ENCODE results near the gene SMS.

Gene SMS

DNA sequence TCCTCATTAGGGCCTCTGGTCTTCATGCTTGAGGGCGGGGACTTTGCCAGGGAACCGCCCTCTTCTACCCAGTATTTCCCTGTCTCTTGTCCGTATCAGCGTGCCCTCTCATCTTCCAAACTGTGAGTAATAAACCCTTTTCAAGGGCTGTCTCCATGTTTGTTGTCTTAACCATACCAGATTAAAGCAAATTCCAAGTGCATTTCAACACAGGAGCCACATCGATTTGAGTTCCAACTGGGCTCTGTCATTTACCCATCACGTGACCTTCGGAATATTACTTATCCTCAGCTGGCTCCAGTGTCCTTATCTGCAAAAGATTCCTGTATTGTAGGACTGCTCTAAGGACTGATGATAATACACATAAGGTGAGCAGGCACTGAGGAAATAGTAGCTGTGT, 85.2 kb downstream of the SMS start:
- 0 out of 2 replicates have a peak, but pooled peaks cover 6% of the 10 kb centered on the region for H3K9me3 ChIP-seq
- H3K4me3 ChIP-seq: no peak overlapping the region
- H4K20me1 ChIP-seq: no peaks in the 10 kb centered on the region
- no peak overlapping the region for H3K4me2 ChIP-seq
- H3K36me3 ChIP-seq: no peaks in the 10 kb centered on the region
- no peak for TF ChIP-seq Cebpa-rat (IDR thresholded peaks at IDR 0.05)
- H3K4me1 ChIP-seq: peaks cover 12% of the 10 kb centered on the region
- no peak overlapping the region for H3K27ac ChIP-seq
- H3K9ac ChIP-seq: no peak overlapping the region
- no peaks in the 10 kb centered on the region for H3K27me3 ChIP-seq

- Histone ChIP-seq H3K4me1 (peaks cover 14% of the 10 kb centered on the region), H3K9ac (no peak overlapping the region), H3K36me3 (no peaks in the 10 kb centered on the region), H3K4me2 (no peak overlapping the region), H4K20me1 (no peaks in the 10 kb centered on the region), H3K27me3 (no peaks in the 10 kb centered on the region), H3K27ac (no peak overlapping the region), H3K4me3 (no peak overlapping the region), H3K9me3 (0 out of 2 replicates have a peak, but pooled peaks cover 2% of the 10 kb centered on the region)
- no peak for TF ChIP-seq Cebpa-rat (IDR thresholded peaks at IDR 0.05)
Observed at GRCh38 chrX:22026731-22027130, 86.2 kb downstream of the SMS start.

DNA sequence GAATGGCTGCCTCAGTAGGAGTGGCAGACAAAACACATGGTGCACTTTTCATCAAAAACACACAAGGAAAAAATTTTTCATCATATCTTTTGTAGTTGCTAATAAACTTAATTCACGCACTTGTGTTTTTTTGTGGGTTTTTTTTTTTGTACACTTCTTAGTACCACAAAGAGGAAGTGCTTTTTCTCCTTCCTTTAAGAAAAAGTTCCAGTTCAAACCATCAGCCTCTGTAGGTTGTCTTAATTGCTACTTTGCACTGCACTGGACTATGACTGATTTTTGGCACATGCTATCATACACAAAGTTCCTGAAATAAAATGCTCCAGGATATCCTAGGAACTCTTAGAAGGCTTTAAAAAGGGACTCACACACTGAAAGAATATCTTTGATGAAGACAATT, 91.6 kb downstream of the SMS start, which contains the start of gene PHEX:
TSS of gene PHEX (plus strand) at position 242 of the 400 bp plus-strand sequence. CDS start 681 bp downstream, outside the sequence.
- Histone ChIP-seq H3K9me3 (no peaks in the 10 kb centered on the region), H3K36me3 (no peaks in the 10 kb centered on the region), H3K9ac (no peak within 1 kb of the TSS), H3K4me3 (no peak within 1 kb of the TSS), H3K27me3 (no peaks in the 10 kb centered on the region), H3K27ac (no peak within 1 kb of the TSS), H3K4me2 (peak within 1 kb of the TSS; percentile 27), H3K4me1 (peaks cover 26% of the 10 kb centered on the region), H4K20me1 (no peaks in the 10 kb centered on the region)
- TF ChIP-seq Cebpa-rat (IDR thresholded peaks at IDR 0.05): no peak

GRCh38 chrX:22032506-22032905, 92.0 kb downstream of the SMS start:
- H3K9me3 ChIP-seq: no peaks in the 10 kb centered on the region
- no peak for TF ChIP-seq Cebpa-rat (IDR thresholded peaks at IDR 0.05)
- no peak overlapping the region for H3K4me3 ChIP-seq
- no peaks in the 10 kb centered on the region for H4K20me1 ChIP-seq
- H3K4me1 ChIP-seq: peaks cover 26% of the 10 kb centered on the region
- H3K36me3 ChIP-seq: no peaks in the 10 kb centered on the region
- no peaks in the 10 kb centered on the region for H3K27me3 ChIP-seq
- H3K27ac ChIP-seq: no peak overlapping the region
- H3K4me2 ChIP-seq: peak overlapping the region; percentile 27
- H3K9ac ChIP-seq: no peak overlapping the region

GRCh38 chrX:22033818-22034217, 93.3 kb downstream of the SMS start:
- no peaks in the 10 kb centered on the region for H3K36me3 ChIP-seq
- H3K27ac ChIP-seq: no peak overlapping the region
- H4K20me1 ChIP-seq: no peaks in the 10 kb centered on the region
- no peak overlapping the region for H3K4me3 ChIP-seq
- no peak for TF ChIP-seq Cebpa-rat (IDR thresholded peaks at IDR 0.05)
- no peak overlapping the region for H3K4me2 ChIP-seq
- no peaks in the 10 kb centered on the region for H3K9me3 ChIP-seq
- H3K27me3 ChIP-seq: no peaks in the 10 kb centered on the region
- H3K4me1 ChIP-seq: peaks cover 26% of the 10 kb centered on the region
- H3K9ac ChIP-seq: no peak overlapping the region

GRCh38 chrX:22035236-22035635, 94.7 kb downstream of the SMS start:
- no peak overlapping the region for H3K4me3 ChIP-seq
- H3K9me3 ChIP-seq: no peaks in the 10 kb centered on the region
- no peak overlapping the region for H3K27ac ChIP-seq
- TF ChIP-seq Cebpa-rat (IDR thresholded peaks at IDR 0.05): no peak
- H3K27me3 ChIP-seq: no peaks in the 10 kb centered on the region
- H3K9ac ChIP-seq: no peak overlapping the region
- no peaks in the 10 kb centered on the region for H3K36me3 ChIP-seq
- H3K4me1 ChIP-seq: peaks cover 14% of the 10 kb centered on the region
- no peak overlapping the region for H3K4me2 ChIP-seq
- H4K20me1 ChIP-seq: no peaks in the 10 kb centered on the region

GRCh38 chrX:22037225-22037624, 96.7 kb downstream of the SMS start:
- H3K27ac ChIP-seq: no peak overlapping the region
- no peaks in the 10 kb centered on the region for H3K27me3 ChIP-seq
- H3K4me1 ChIP-seq: peaks cover 7% of the 10 kb centered on the region
- no peak overlapping the region for H3K4me3 ChIP-seq
- no peak for TF ChIP-seq Cebpa-rat (IDR thresholded peaks at IDR 0.05)
- no peaks in the 10 kb centered on the region for H4K20me1 ChIP-seq
- H3K9ac ChIP-seq: no peak overlapping the region
- H3K9me3 ChIP-seq: no peaks in the 10 kb centered on the region
- no peak overlapping the region for H3K4me2 ChIP-seq
- no peaks in the 10 kb centered on the region for H3K36me3 ChIP-seq

GRCh38 chrX:22037911-22038537, 97.5 kb downstream of the SMS start:
- H3K27me3 ChIP-seq: no peaks in the 10 kb centered on the region
- no peaks in the 10 kb centered on the region for H4K20me1 ChIP-seq
- H3K9ac ChIP-seq: no peak overlapping the region
- no peak overlapping the region for H3K4me3 ChIP-seq
- H3K36me3 ChIP-seq: no peaks in the 10 kb centered on the region
- no peak overlapping the region for H3K27ac ChIP-seq
- no peak overlapping the region for H3K4me2 ChIP-seq
- no peaks in the 10 kb centered on the region for H3K4me1 ChIP-seq
- no peak for TF ChIP-seq Cebpa-rat (IDR thresholded peaks at IDR 0.05)
- H3K9me3 ChIP-seq: no peaks in the 10 kb centered on the region

DNA sequence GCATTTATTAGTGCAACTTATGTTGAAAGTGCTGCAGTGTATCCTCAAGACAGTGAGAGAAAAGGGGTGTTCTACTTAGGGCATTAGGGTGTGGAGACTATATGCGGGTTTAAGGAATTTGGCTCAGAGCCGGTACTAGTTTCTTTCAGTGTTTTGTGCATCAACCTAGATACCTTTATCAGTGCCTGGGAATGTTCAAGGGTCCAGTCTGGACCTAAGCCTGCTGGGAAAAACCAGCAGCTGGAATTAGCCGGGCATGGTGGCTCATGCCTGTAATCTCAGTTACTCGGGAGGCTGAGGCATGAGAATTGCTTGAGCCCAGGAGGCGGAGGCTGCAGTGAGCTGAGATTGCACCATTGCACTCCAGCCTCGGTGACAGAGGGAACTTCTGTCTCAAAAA, 99.0 kb downstream of the SMS start:
- Histone ChIP-seq H3K4me3 (no peak overlapping the region), H3K4me2 (no peak overlapping the region), H3K27ac (no peak overlapping the region), H4K20me1 (no peaks in the 10 kb centered on the region), H3K9ac (no peak overlapping the region), H3K9me3 (no peaks in the 10 kb centered on the region), H3K27me3 (no peaks in the 10 kb centered on the region), H3K36me3 (no peaks in the 10 kb centered on the region), H3K4me1 (no peaks in the 10 kb centered on the region)
- no peak for TF ChIP-seq Cebpa-rat (IDR thresholded peaks at IDR 0.05)

DNA sequence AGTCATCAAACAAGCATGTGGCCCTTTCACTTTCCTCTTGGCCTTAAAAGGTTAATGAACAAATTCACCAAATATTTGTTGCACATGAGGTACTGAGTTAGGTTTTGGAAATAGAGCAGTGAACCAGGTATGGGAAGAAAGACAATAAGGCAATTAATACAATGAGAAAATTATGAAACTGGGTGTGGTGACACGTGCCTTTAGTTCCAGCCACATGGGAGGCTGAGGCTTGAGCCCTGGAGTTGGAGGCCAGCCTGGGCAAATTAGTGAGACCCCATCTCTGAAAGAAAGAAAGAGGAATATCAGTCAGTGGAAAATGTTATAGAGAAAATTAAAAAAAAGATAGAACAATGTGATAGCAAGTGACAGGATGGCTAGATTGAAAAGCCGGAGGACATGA, 99.7 kb downstream of the SMS start:
- Histone ChIP-seq H3K4me2 (no peak overlapping the region), H3K9me3 (no peaks in the 10 kb centered on the region), H3K4me3 (no peak overlapping the region), H3K9ac (no peak overlapping the region), H3K27ac (no peak overlapping the region), H3K4me1 (no peaks in the 10 kb centered on the region), H3K36me3 (no peaks in the 10 kb centered on the region), H3K27me3 (no peaks in the 10 kb centered on the region), H4K20me1 (no peaks in the 10 kb centered on the region)
- TF ChIP-seq Cebpa-rat (IDR thresholded peaks at IDR 0.05): no peak

Data from BLaER1 (cell line).